Caco-2 (cell line): ENCODE data around the gene PLEKHG3. TPM values are rescaled to one million over a fixed set of nuclear protein-coding genes. Genes with fewer than 3 reads are reported as not detected.

Experiments
- BruUV-seq: library from RNA; stranded (reverse); fragments of 400-500 nt; replicated peaks from 2 replicates; lab custom pipeline; 2021; lab: Mats Ljungman, UMichigan
- CTCF ChIA-PET: fragments of 300-600 bp; sonication (Branson Sonifier 250); formaldehyde crosslinking; loops from one replicate; lab custom pipeline; 2022; ENCODE audit warnings: antibody characterized with exemption; lab: Charles Lee
- POLR2A ChIA-PET: fragments of 300-600 bp; sonication (Branson Sonifier 250); formaldehyde crosslinking; loops from one replicate; lab custom pipeline; 2022; ENCODE audit warnings: antibody characterized with exemption; lab: Charles Lee
- DNase-seq, 2 experiments: peaks; one replicate each; pipeline versions ENCODE4 v3.0.0 to v3.0.0-alpha.2; 2020 to 2022
- H3K27me3 ChIP-seq: replicated peaks from 2 replicates; pipeline ENCODE4 v1.6.0; 2011; ENCODE audit warnings: low read length; ENCODE audit not compliant: control insufficient read depth, insufficient read depth
- H3K36me3 ChIP-seq: 2 replicates; pipeline ENCODE4 v1.5.1; 2011; ENCODE audit warnings: low read length; ENCODE audit not compliant: control insufficient read depth, insufficient read depth
- H3K4me1 ChIP-seq: fragments of 250-450 bp; sonication (Bioruptor Pico); 2 replicates; pipeline ENCODE4 v1.5.1; 2020; ENCODE audit warnings: mild to moderate bottlenecking
- H3K4me3 ChIP-seq: 2 replicates; pipeline ENCODE4 v1.5.1; 2011; ENCODE audit warnings: low read depth, mild to moderate bottlenecking, control low read depth, low read length
- H3K9me3 ChIP-seq: fragments of 250-450 bp; sonication (Bioruptor Pico); 2 replicates; pipeline ENCODE4 v1.5.1; 2020; ENCODE audit warnings: mild to moderate bottlenecking, moderate library complexity
- H3K27ac Mint-ChIP-seq: one replicate; pipeline ENCODE4 v1.8.0; 2022; ENCODE audit warnings: mixed read lengths; ENCODE audit not compliant: unreplicated experiment
- H3K27me3 Mint-ChIP-seq: one replicate; pipeline ENCODE4 v1.8.0; 2022; ENCODE audit warnings: mixed read lengths; ENCODE audit not compliant: insufficient read depth, unreplicated experiment
- H3K36me3 Mint-ChIP-seq: one replicate; pipeline ENCODE4 v1.8.0; 2022; ENCODE audit warnings: mild to moderate bottlenecking, mixed read lengths; ENCODE audit not compliant: insufficient read depth, unreplicated experiment
- H3K4me1 Mint-ChIP-seq: one replicate; pipeline ENCODE4 v1.8.0; 2022; ENCODE audit warnings: low read depth, mixed read lengths; ENCODE audit not compliant: unreplicated experiment
- H3K4me3 Mint-ChIP-seq: one replicate; pipeline ENCODE4 v1.8.0; 2022; ENCODE audit warnings: mild to moderate bottlenecking, moderate library complexity, mixed read lengths; ENCODE audit not compliant: unreplicated experiment
- H3K9me3 Mint-ChIP-seq: one replicate; pipeline ENCODE4 v1.8.0; 2022; ENCODE audit warnings: mixed read lengths; ENCODE audit not compliant: unreplicated experiment
- intact Hi-C: fragments of 100-400 bp; cut with micrococcal nuclease; formaldehyde crosslinking; loops from one replicate; pipeline ENCODE4 v1.10.0; 2022; ENCODE audit not compliant: unreplicated experiment
- microRNA-seq: library from miRNA; unstranded; fragments of <30 nt; microRNA quantifications from one replicate; pipeline ENCODE4 v1.2.0, GENCODE V29; 2022
- total RNA-seq: library from RNA; stranded (reverse); gene quantifications from 2 replicates; pipeline ENCODE4 v1.2.3, GENCODE V29; 2022
- TF ChIP-seq, protein P1 (sequence below), 2 experiments: fragments of 200-600 bp in 1 of 2; IDR thresholded peaks; 1 replicate in 1 of 2; 2 replicates in 1 of 2; pipeline versions ENCODE4 v1.5.1 to v1.8.0; 2011 to 2022; ENCODE audit warnings: antibody characterized with exemption in 1 of 2, control low read depth in 1 of 2, inconsistent platforms in 1 of 2, low read depth in 1 of 2, low read length in 1 of 2, mild to moderate bottlenecking in 1 of 2, moderate library complexity in 1 of 2; ENCODE audit not compliant: insufficient read depth in 1 of 2, severe bottlenecking in 1 of 2, unreplicated experiment in 1 of 2

PLEKHG3 gene
- total RNA-seq, 1 experiment from 2014 or later: 85.9 TPM

DNA sequence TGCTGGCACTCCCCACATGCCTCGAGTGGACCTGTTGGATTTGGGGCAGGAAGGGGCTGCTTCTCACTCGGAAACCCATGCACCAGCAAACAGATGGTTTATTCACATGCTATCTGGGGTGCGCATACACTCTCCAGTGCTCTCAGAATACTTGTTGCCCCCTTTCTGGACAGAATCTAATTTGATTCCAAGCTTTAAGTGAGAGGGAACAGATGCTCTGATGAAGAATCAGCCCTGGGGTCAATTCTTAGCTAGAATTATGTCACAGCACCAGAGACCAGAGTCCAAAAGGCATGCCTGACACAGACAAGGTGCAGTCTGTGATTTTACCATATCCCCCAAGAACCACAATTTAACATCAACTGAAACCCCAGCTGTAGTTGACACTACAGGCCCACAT is 91.7 kb downstream of the PLEKHG3 start:
- no peak for DNase-seq
- Histone ChIP-seq H3K9me3 (no peaks in the 10 kb centered on the region), H3K4me1 (no peaks in the 10 kb centered on the region), H3K36me3 (no peaks in the 10 kb centered on the region), H3K4me3 (no peak overlapping the region), H3K27me3 (no peaks in the 10 kb centered on the region)
- no peaks in the 10 kb centered on the region for H3K27me3 Mint-ChIP-seq
- POLR2A ChIA-PET: no interaction called here
- CTCF ChIA-PET: interaction anchor here (0.6 to 1.8 kb wide), 2 partner anchors 27 to 94 kb away, joined by 3 to 7 read pairs; no protein-coding TSS in a partner anchor
- no peaks in the 10 kb centered on the region for H3K9me3 Mint-ChIP-seq
- H3K4me1 Mint-ChIP-seq: no peaks in the 10 kb centered on the region
- no peak overlapping the region for H3K4me3 Mint-ChIP-seq
- no TSS peak for BruUV-seq
- intact Hi-C loops: no loop called here
- no peak overlapping the region for H3K27ac Mint-ChIP-seq
- TF ChIP-seq, protein P1, sequence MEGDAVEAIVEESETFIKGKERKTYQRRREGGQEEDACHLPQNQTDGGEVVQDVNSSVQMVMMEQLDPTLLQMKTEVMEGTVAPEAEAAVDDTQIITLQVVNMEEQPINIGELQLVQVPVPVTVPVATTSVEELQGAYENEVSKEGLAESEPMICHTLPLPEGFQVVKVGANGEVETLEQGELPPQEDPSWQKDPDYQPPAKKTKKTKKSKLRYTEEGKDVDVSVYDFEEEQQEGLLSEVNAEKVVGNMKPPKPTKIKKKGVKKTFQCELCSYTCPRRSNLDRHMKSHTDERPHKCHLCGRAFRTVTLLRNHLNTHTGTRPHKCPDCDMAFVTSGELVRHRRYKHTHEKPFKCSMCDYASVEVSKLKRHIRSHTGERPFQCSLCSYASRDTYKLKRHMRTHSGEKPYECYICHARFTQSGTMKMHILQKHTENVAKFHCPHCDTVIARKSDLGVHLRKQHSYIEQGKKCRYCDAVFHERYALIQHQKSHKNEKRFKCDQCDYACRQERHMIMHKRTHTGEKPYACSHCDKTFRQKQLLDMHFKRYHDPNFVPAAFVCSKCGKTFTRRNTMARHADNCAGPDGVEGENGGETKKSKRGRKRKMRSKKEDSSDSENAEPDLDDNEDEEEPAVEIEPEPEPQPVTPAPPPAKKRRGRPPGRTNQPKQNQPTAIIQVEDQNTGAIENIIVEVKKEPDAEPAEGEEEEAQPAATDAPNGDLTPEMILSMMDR (IDR thresholded peaks at IDR 0.05; ENCODE audit: insufficient read depth in 1 of 2, low read depth in 1 of 2, low read length in 1 of 2, severe bottlenecking in 1 of 2, unreplicated experiment in 1 of 2): no peak
- no peaks in the 10 kb centered on the region for H3K36me3 Mint-ChIP-seq

DNA sequence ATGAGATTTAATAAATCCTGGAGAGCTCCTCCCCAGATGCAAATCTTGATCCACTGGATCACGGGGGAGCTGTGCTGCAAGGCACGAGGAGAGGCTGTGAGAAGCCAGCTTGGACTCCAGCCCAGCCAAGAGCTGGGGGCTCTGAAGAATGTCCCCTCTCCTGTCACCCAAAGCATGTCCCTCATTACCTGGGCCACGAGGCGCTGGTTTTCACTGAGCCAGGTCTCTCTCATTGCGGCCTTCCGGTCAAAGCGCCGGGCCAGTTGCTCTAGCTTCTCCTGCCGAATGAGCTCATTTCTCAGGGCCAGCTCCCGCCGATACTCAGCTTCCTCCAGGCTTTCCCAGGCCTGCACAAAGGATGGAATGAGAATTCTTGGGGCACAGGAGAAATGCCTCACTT is 92.1 kb downstream of the PLEKHG3 start:
- ChIA-PET CTCF (interaction anchor here (1.8 kb wide), 1 partner anchor 27 kb away, joined by 7 read pairs; no protein-coding TSS in a partner anchor), POLR2A (no interaction called here)
- intact Hi-C loops: no loop called here
- Mint-ChIP-seq H3K27me3 (no peaks in the 10 kb centered on the region), H3K9me3 (no peaks in the 10 kb centered on the region), H3K4me1 (no peaks in the 10 kb centered on the region), H3K4me3 (no peak overlapping the region), H3K27ac (no peak overlapping the region), H3K36me3 (no peaks in the 10 kb centered on the region)
- TF ChIP-seq, protein P1 (IDR thresholded peaks at IDR 0.05; ENCODE audit: insufficient read depth in 1 of 2, low read depth in 1 of 2, low read length in 1 of 2, severe bottlenecking in 1 of 2, unreplicated experiment in 1 of 2): no peak
- Histone ChIP-seq H3K36me3 (no peaks in the 10 kb centered on the region), H3K9me3 (no peaks in the 10 kb centered on the region), H3K4me3 (no peak overlapping the region), H3K27me3 (no peaks in the 10 kb centered on the region), H3K4me1 (no peaks in the 10 kb centered on the region)
- BruUV-seq: no TSS peak
- no peak for DNase-seq

DNA sequence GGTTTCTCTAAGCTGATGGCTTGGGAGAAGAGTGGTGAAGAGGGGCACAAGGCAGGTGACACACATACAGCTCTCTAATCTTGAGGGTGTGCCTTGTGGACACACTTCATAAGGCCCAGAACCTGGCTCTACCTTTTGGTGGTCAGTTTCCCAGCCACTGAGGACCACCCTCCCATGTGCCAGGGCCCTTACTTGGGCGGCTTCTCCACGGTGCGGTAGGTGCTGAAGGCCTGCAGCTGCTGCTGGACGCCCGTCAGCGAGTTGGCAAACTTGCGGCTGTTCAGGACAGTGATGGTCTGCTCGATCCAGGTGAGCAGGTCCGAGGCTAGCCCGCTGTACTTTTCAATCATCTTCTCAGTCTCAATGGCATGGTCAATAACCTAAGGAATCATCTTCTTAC is 95.3 kb downstream of the PLEKHG3 start:
- H3K9me3 ChIP-seq: no peaks in the 10 kb centered on the region
- ChIA-PET POLR2A (no interaction called here), CTCF (interaction anchor here (0.5 to 1.2 kb wide), 5 partner anchors 17 to 33 kb away, joined by 3 to 6 read pairs (median 3); no protein-coding TSS in a partner anchor)
- no peaks in the 10 kb centered on the region for H3K36me3 Mint-ChIP-seq
- no peak overlapping the region for H3K4me3 ChIP-seq
- no peak overlapping the region for H3K27ac Mint-ChIP-seq
- no peaks in the 10 kb centered on the region for H3K4me1 Mint-ChIP-seq
- H3K27me3 ChIP-seq: no peaks in the 10 kb centered on the region
- intact Hi-C loops: no loop called here
- H3K27me3 Mint-ChIP-seq: no peaks in the 10 kb centered on the region
- no peak overlapping the region for H3K4me3 Mint-ChIP-seq
- DNase-seq: no peak
- H3K4me1 ChIP-seq: no peaks in the 10 kb centered on the region
- H3K9me3 Mint-ChIP-seq: no peaks in the 10 kb centered on the region
- TF ChIP-seq, protein P1 (IDR thresholded peaks at IDR 0.05; ENCODE audit: insufficient read depth in 1 of 2, low read depth in 1 of 2, low read length in 1 of 2, severe bottlenecking in 1 of 2, unreplicated experiment in 1 of 2): no peak
- no peaks in the 10 kb centered on the region for H3K36me3 ChIP-seq
- BruUV-seq: no TSS peak

Small RNA genes lying within 50 kb of the gene (microRNA-seq; reads per million reads assigned to microRNA genes)
- gene MIR7855: not detected

Other genes starting within 250 kb of the PLEKHG3 start
- 15.0 and 15.9 TPM in 2 replicates for gene AKAP5, start 238.9 kb upstream of the PLEKHG3 start, total RNA-seq
- 8.8 and 10.0 TPM in 2 replicates for gene ZBTB25, start 200.6 kb upstream of the PLEKHG3 start, total RNA-seq
- gene ZBTB1, start 199.7 kb upstream of the PLEKHG3 start, total RNA-seq: 34.3 TPM in 2 replicates
- 8.3 and 8.7 TPM in 2 replicates for gene HSPA2, start 163.7 kb upstream of the PLEKHG3 start, total RNA-seq
- 2.3 and 2.9 TPM in 2 replicates for gene PPP1R36, start 154.5 kb upstream of the PLEKHG3 start, total RNA-seq
- 1.6 and 1.7 TPM in 2 replicates for gene SPTB, start 175.5 kb downstream of the PLEKHG3 start, total RNA-seq
- 51.3 and 52.6 TPM in 2 replicates for gene CHURC1, start 210.0 kb downstream of the PLEKHG3 start, total RNA-seq
- 39.3 and 48.1 TPM in 2 replicates for gene GPX2, start 238.3 kb downstream of the PLEKHG3 start, total RNA-seq